Right ventricle myocardium inferior (tissue), 1 donor: ENCODE results near the gene ASB4. TPM values are rescaled to one million over a fixed set of nuclear protein-coding genes. Genes with fewer than 3 reads are reported as not detected.
"Not testable (repeated sequence)": the region's sequence is repeated elsewhere in the genome, so short reads cannot be mapped to it uniquely, and the experiment has no call there.

Experiments used
- ATAC-seq: fragments of 200-7000 bp; cut with Tn5 transposase; one replicate; pipeline ENCODE4 v1.9.1; 2020; ENCODE audit warnings: mild to moderate bottlenecking, moderate library complexity
- DNase-seq: peaks from one replicate; pipeline ENCODE4 v3.0.0; 2021; ENCODE audit errors: missing footprints
- intact Hi-C: fragments of 100-400 bp; cut with DNase I; formaldehyde crosslinking; loops from one replicate; pipeline ENCODE4 v1.11.0; 2022
- total RNA-seq: library from RNA; stranded (reverse); fragmentation: NEBNext Ultra II Directional; extraction: Animal tissue kit (Norgen Biotek cat#: 25700); gene quantifications from one replicate; pipeline ENCODE4 v1.2.1, GENCODE V29; 2021
- donor health status: DM: no; HTN: yes; CAD: no; lungs with severe emphysema.

Gene ASB4
- total RNA-seq, 1 donor from 2014 or later = 7.0 TPM

DNA sequence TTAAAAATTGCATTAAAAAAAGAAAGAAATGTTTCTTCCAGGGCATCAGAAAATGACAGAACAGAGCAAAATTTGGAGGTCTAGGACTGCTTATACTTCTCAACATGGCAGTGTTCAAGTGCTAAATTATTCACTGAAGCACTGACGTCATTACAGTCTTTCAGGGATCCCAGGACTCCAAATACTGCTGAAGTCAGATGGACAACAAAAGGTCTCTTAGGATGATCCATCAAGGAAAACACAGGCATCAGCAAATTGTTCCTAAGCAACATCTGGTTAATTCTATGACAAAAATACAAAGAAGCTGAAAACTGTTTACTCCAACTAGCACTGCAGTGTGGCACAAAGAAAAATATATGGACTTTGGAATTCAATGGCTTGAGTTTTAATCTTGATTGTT, 58.4 kb downstream of the ASB4 start:
- intact Hi-C loops = no loop called here
- ATAC-seq (no peak), DNase-seq (no peak)

DNA sequence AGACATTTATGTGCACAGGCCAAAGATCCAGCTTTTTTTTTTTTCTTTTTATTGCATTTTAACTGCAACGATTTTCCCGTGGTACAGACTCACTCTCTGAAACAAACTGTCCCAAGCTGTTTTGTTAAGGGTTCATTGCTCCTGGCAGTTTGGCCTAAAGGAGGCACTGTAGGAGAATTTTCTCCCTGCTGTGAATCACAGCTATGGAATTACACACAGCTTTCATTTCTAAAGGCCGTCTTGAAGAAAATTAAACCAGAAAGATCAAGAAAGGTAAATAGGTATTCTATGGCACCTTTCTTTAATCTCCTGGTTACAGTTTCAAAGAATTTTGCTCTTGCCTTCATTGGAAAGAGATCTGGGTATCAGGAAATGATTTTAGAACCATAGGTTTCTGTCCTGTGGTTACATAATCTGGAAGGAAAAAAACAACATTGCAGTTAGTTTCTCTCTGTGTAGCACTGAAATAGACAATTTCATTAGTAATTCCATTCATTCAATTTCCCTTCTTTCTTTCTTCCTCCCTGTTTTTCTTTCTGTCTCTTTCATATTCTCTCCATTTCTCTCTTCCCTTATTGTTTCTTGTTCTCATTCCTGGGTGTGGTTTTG, 59.4 kb downstream of the ASB4 start:
- ATAC-seq = peak; percentile 81
- intact Hi-C loops = loop anchor here (1.0 kb wide), 1 partner anchor 139 kb away; no protein-coding TSS in a partner anchor
- DNase-seq = no peak

DNA sequence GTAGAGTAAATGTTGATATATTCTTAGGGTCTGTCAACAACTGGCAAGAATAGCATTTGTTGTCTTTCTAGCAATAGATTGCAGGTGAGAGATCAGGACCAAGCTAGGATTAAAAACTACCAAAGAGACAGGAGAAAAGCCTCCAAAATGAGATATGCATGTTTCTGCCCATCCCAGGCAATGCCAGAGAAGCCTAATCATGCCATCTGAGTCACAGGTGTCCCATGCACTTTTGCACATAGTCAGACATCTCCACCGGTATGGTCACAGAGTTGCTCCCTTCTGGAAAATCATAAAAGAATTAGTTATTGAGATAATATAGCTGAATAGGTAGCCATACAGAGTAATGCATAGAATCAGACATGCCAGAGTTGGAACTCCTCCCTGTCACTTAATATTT, 59.9 kb downstream of the ASB4 start:
- intact Hi-C loops = loop anchor here (1.0 kb wide), 1 partner anchor 139 kb away; no protein-coding TSS in a partner anchor
- ATAC-seq = no peak
- no peak for DNase-seq

DNA sequence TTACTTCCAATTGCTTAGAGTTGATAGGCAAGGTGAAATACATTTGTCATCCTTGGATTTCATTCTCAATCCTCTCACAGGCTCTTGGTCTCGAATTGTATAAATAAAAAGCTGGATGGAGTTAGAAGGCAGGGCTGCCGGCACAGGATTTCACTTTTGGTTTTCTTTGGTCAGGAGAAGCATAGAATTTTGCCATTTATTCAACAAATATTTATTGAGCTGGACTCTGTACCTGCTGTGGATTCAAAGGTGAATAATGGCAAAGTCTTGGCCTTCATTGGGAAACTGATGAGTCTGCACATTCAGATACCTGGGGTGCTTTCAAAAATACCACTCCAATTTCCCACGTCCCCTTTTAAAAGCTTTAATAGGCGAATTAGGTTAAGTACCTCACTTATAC, 60.9 kb downstream of the ASB4 start:
- intact Hi-C loops = no loop called here

DNA sequence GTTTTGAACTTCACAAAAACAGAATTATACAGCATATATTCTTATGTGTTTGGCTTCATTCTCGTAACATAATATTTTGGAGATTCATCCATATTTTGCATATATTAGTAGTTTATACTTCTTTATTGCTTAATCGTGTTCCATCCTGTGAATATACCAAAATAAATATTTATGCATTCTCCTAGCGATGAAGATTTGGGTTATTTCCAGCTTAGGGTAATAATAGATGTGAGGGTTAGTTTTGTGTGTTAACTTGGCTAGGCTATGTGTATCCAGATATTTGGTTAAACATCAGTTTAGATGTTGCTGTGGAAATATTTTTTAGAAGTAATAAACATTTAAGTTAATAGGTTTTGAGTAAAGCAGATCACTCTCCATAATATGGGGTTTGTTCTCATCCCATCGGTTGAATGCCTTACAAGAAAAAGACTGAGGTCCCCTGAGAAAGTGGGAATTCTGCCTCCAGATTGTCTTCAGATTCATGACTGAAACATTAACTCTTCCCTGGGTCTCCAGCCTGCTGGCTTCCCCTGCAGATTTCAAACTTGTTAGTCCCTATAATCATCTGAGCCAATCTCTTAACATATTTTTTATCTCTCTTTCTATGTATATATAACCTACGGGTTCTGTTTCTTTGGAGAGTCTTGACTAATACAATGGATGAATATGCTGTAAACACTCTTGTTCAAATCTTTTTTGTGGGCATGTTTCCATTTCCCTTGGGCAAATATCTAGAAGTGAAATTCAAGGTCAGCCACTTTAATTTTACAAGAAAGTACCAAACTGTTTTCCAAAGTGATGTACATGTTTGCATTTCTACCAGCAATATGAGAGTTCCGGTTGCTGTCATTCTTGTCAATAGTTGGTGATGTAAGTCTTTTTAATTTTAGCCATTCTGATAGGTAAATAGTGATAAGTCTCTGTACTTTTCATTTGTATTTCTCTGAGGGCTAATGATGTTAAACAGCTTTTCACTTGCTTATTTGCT, 61.9 kb downstream of the ASB4 start:
- ATAC-seq = no peak
- no peak for DNase-seq
- intact Hi-C loops = no loop called here

More for the DNA sequence above, 60.9 kb downstream of the ASB4 start:
- no peak for DNase-seq
- ATAC-seq = no peak

DNA sequence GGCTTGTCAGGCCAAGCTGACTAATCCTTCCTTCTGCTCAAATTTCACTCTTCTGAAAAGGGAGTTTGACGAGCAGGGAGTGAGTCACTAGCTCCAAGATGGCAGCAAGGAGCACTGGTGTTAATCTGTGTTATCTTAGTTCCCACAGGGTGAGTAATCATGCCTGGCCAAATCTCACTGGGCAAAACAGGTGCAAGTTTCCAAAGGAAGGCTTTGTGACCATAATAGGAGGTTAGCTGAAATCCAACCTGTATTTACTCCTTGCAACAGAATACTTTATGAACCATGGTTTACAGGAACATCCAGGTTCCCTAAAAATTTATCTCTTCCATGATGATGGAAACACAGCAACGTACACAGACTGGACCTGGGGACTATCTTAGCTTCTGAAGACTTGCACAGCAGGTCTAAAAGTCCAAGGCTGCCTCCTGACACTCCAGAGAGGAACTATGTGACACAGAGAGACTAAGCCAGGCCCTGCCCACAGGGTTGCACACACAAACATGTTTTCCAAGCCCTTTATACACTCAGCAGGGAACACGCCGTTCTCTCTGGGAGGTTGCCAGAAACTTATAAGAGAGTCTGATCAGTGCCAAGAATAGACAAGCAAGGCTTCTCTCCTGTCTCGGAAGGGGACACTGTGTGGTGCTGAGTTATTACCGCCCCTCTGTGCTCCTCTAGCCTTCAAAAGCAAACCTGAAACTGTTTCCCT, 64.2 kb downstream of the ASB4 start:
- intact Hi-C loops = loop anchor here (1.0 kb wide), 2 partner anchors 46 to 58 kb away; partner anchors contain the start of gene PDK4
- ATAC-seq (peak; percentile 99), DNase-seq (peak; percentile 91)

DNA sequence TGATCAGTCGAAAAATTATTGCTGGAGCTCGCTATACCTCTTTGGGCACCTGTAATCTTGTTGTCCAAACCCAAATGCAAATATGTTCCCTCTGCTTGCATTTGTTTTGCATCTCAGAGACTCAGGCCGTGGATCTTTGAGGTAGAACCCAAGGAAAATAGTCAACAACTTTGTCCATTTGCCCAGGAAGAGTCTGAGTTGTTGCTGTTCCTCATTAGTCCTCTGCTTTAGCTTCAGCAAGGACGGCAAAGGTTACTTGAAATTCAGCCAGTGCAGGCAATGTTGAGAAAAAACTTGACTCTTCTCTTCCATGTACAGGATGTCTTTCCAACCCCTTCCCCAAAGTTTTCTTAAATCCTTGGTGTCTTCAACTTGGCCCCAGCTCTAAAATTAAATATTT, 64.8 kb downstream of the ASB4 start:
- ATAC-seq (no peak), DNase-seq (no peak)
- intact Hi-C loops = loop anchor here (1.0 kb wide), 2 partner anchors 46 to 58 kb away; partner anchors contain the start of gene PDK4

DNA sequence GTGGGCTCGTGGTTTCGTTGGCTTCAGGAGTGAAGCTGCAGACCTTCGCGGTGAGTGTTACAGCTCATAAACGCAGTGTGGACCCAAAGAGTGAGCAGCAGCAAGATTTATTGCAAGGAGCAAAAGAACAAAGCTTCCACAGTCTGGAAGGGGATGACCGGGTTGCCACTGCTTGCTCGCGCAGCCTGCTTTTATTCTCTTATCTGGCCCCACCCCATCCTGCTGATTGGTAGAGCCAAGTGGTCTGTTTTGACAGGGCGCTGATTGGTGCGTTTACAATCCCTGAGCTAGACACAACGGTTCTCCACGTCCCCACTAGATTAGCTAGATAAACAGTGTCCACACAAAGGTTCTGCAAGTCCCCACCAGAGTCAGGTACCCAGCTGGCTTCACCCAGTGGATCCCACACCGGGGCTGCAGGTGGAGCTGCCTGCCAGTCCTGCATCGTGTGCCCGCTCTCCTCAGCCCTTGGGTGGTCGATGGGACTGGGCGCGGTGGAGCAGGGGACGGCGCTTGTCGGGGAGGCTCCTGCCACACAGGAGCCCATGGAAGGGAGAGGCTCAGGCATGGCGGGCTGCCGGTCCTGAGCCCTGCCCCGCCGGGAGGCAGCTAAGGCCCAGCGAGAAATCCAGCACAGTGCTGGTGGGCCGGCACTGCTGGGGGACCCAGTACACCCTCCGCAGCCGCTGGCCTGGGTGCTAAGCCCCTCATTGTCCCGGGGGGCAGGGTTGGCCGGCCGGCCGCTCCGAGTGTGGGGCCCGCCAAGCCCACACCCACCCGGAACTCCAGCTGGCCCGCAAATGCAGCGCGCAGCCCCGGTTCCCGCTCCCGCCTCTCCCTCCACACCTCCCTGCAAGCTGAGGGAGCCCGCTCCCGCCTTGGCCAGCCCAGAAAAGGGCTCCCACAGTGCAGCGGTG, 66.5 kb downstream of the ASB4 start:
- ATAC-seq, intact Hi-C loops, DNase-seq: not testable (repeated sequence)

DNA sequence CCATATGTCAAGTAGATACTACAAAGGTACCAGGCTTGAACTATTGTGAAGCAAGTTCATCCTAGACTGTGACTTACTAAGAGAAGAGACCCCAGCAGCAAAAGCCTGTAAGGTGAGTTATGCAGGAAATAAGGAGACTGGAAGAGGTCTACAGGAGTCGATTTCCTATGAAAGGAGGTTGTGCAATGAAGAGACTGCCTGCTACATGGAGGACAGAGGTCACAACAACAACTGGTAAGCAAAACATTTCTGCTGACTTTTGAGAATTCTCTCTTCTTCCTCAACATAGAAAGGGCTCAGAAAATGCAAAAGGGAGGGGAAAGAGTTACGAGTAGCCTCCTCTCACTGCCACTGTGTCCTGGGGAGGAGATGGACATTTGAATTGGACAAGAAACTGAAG, 68.2 kb downstream of the ASB4 start:
- intact Hi-C loops = no loop called here
- no peak for ATAC-seq
- DNase-seq = no peak

DNA sequence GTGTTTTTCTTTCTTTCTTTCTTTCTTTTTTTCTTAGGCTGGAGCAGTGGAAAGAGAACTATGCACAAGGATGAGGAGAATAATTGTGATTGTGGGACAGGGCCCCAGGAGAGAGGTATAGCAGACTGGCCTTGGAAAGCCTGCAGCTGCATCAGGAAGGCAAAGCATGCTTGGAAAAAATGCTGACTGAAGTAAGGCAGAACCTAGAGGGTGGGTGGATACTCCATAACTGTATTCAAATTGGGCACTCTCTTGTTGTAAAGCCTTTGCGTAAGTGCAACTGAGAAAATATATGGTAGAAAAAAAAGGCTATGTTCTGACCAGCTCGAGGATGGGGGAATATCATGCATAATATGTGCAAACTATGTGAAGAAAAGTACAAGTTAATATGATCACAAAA, 71.0 kb downstream of the ASB4 start:
- ATAC-seq (no peak), DNase-seq (no peak)

DNA sequence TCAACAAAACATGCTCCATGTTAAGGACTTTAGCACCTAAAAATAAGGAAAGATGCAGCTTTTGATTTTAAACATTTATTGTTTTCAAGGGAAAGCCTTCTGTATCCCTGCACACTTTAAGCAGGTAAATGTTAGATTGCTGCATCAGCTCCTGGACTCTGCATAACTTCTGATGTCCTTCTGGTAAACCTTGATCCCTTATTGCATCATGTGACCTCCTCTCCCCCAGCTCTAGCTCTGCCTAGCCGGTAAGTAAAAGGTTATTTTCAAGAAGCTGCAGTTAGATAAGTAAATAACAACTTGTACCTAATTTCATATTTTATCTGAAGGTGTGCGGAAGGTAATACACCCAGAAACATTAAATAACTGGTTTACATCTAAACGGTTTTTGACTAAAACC, 73.1 kb downstream of the ASB4 start:
- ATAC-seq (no peak), DNase-seq (no peak)
- intact Hi-C loops = no loop called here

More for the DNA sequence above, 71.0 kb downstream of the ASB4 start:
- intact Hi-C loops = no loop called here

DNA sequence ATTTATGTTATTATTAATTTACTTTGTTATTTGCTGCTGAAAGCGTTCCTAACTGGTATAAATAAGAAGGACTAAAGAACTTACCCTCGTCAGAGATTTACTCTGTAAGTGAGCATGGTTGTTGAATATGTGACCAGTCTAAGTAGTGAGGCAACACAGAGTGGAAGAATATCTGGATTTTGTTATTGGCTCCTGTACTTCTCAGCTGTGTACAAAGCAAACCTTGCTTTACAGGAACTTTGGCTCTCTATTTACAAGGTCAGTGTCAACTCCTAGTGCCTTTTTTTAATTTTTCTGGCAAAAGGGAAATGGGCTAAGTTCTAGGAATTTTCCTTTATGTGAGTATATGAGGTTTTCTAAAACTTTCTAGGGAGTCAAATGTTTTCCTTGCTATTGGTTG, 74.9 kb downstream of the ASB4 start:
- intact Hi-C loops = no loop called here
- no peak for DNase-seq
- no peak for ATAC-seq

DNA sequence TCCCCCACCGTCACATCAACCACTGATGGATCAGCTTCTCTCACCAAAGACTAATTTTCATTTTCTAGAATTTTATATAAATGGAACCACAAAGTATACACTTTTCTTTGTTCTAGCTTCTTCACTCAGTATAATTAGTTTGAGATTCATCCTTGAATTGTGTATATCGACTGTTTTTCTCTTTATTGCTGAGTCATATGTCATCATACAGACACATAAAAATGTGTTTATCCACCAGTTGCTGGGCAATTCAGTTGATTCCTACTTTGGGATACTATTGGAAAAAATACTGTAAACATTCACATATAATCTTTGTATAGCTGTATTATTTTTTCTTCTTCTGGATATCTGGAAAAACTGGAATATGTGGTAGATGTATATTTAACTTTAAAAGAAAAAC, 84.0 kb downstream of the ASB4 start:
- no peak for ATAC-seq
- intact Hi-C loops = no loop called here
- DNase-seq = no peak

DNA sequence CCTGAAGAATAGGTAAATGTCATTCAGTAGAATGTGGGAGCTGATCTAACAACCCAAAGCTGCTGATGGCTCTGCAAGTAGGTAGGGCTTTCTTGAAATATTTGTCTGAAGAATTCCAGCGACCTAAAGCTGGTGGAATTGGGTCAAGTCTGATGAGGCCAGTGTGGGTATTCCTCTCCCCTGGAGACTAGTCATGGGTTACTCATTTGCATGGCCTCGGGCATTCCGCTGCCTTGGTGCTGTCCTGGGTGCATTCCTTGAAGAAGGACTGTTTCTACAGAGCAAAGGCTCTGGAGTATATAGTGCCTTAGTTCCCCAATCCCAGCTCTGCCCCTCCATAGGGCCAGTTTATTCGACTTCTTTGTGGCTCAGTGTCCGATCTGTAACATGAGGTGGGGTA, 91.4 kb downstream of the ASB4 start:
- DNase-seq (no peak), ATAC-seq (no peak)
- intact Hi-C loops = no loop called here

DNA sequence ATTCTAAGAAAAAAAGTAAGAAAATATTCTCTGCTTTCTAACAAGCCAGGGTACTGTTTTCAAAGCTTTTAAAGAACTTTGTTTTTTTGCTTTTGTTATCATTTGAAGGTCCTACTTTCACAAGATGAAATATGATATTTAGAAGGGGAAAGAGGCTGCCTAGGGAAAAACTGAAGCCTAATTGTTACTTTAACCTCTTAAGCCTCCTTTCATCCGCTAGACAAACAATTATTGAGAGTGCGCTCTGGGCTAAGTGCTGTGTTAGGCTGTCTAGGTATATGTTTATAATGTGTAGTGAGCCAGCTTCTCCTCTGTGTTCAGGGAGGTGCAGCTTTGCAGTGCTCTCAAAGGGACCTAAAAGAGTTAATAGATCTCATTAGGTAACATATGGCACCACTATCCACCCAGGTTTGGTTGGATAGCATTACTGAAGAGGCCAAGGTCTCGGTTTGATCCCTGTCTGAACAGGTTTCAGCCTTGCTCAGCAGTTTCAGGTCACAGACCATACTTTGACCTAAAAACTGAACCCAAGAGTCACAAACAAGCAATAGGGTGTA, 92.6 kb downstream of the ASB4 start:
- intact Hi-C loops = no loop called here
- no peak for DNase-seq
- ATAC-seq = no peak

DNA sequence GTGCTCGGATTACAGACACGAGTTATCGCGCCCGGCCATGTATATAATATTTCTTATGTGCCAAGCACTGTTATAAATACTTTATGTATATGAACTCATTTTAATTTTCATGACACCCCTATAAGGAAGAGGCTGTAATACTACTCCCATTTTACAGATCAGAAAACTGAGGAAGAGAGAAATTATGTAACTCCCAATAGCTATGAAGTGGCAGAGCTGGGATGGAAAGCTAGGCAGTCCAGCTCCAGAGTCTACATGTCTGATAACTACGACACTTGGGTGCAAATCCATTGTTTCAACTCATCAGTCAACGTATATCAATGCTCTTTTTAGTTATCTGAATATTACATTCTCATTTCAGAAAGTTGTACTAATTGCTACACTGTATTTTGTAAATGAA, 93.6 kb downstream of the ASB4 start:
- intact Hi-C loops = no loop called here
- peak; percentile 34 for DNase-seq
- no peak for ATAC-seq

DNA sequence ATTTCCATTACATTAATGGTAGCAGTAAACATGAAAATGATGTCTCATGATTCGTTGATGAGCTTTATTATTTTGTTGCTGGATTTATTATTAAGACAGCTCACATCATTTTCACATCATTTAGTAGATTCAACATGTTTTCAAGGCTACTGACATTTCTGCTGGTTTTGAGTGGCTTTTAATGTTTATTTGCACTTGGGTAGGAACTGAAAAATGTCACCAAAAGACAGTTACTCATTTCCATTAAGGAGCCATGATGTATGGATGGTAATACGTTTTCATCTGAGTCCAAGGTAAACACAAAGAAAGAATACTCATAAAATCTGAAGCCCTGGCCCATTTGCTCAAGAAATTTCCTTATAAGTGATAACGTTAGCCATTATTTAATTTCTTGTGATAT, 95.7 kb downstream of the ASB4 start:
- ATAC-seq (no peak), DNase-seq (no peak)
- intact Hi-C loops = no loop called here
